GM12874 (cell line): ENCODE results near the gene EGFR.

Source experiments
- CTCF ChIP-seq: IDR thresholded peaks from 2 replicates; pipeline ENCODE4 v1.5.1; 2011; ENCODE audit warnings: low read depth, mild to moderate bottlenecking, control low read depth, low read length, moderate library complexity; ENCODE audit not compliant: insufficient read depth

The EGFR gene

DNA sequence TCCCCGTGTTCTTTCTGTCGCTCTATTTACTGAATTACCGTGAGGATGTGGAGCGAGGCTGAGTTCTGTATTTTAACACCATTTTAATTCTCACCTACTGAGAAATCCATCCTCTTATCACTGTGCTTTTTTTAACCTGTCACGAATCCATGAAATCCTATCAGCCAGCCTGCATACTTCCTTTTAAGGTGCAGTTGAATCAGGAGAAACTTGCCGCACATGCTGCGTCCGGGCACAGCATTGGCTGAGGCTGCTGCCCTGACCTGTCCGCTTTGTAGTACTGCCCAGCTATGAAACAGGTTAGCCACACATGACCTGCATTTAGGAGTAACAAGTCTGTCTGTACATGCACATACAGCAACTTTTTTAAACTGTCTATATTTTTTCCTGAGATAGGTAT, 82.5 kb downstream of the EGFR start:
- no peak for TF ChIP-seq CTCF

DNA sequence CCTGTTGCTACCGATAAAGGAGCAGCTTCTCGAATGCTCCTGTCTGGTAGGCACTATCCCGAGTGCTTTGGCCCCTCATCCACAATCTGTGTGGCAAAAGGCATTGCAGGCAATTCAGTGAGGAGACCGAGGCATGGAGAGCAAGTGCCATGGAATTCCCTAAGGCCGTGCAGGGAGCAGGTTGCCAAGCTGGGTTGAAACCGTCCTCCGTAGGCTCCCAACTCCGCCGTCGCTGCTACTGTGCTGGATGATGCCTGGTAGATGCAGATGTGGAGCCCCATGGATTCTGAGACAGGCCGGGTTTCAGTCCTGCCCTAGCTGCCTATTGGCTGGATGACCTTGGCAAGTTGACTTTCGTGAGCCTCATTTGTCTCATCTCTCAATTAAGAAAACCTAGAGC, 85.3 kb downstream of the EGFR start:
- no peak for TF ChIP-seq CTCF

DNA sequence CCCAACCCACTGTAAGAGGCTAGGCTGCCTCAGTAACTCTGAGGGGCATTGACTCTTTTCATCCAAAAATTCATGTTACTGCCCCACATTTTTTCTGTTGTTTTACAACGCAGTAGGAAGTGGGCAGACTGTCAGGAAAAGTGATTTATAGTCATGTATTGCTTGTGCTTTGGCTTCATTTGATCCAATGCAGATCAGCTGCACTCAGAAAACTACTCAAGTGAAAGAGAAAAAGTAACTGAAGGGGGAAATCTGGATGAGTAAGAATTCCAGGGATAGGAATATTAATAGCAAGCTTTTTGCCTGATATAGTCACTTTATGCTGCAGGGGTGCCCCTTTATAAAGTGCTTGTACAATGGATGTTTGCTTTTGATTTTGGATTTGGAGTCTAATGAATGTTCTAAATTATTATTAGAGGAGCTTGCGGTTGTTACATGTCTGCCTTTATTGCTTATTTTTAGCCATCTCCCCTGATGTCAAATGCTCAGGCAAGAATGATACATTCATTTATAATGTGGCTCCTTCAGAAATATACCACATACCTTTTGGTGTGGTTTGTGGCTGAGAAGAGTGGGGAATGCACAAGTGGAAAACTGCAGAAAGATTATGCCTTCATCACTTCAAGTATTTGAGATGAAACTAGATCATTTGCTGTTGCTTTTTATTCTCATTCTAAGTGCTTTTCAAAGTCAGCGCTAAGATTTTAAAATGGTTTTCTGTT, 86.1 kb downstream of the EGFR start:
- TF ChIP-seq CTCF = no peak

DNA sequence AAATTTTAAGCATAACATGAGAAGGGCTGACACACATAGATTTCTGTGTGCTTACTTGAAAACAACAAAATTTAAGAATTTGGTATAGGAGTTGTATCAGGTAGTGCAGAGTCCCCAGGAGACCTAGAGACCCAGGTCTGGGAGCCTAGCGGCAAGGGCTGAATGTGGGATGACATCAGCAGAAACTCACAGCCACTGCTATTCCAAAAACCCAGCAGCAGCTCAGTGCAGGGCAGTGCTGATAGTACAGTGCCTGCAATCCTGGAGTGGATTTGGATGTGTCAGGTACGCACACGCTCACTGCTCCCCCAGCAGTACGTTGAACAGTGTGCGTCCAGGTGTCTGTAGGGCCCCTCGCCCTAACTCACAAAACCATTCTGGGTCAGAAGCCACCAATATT, 87.1 kb downstream of the EGFR start:
- no peak for TF ChIP-seq CTCF

- TF ChIP-seq CTCF = no peak
These were observed 89.1 kb downstream of the EGFR start for GRCh38 chr7:55107946-55108345.

GRCh38 chr7:55108401-55108800, 89.6 kb downstream of the EGFR start:
- TF ChIP-seq CTCF = no peak

GRCh38 chr7:55108818-55109217, 90.0 kb downstream of the EGFR start:
- TF ChIP-seq CTCF = no peak
